ENCODE measurements around the gene HDAC9.

- TF ChIP-seq EZH2 (IDR thresholded peaks at IDR 0.05; ENCODE audit: insufficient read depth, low read length): no peak
- no peak for TF ChIP-seq CTCF (IDR thresholded peaks at IDR 0.05; ENCODE audit: insufficient read depth, low read depth, low read length)
Observed at GRCh38 chr7:18459484-18460245, 35.9 kb upstream of the HDAC9 start.

Measured in astrocyte (in vitro differentiated cells and primary cell).